Measurements from ENCODE around the gene RXFP4. TPM values are rescaled to one million over a fixed set of nuclear protein-coding genes. Genes with fewer than 3 reads are reported as not detected.

Gene RXFP4
- total RNA-seq, 6 experiments from 2014 or later, result not detected

- peak; percentile 35 for DNase-seq
- peaks cover 49% of the 10 kb centered on the region for H3K4me1 Mint-ChIP-seq (ENCODE audit: low read depth)
- peak overlapping the region; percentile 91 for H3K27ac Mint-ChIP-seq
- H3K27me3 Mint-ChIP-seq (ENCODE audit: insufficient read depth), result peaks cover 7% of the 10 kb centered on the region
- no peak; the same call in 1 of the 2 replicates for TF ChIP-seq CTCF (IDR thresholded peaks at IDR 0.05)
- peaks cover 45% of the 10 kb centered on the region for H3K36me3 Mint-ChIP-seq (ENCODE audit: low read depth)
- H3K9me3 Mint-ChIP-seq, result no peaks in the 10 kb centered on the region; the same call in 1 of the 2 replicates
- H3K4me3 Mint-ChIP-seq, result peak overlapping the region; percentile 92
These were observed 30.8 kb upstream of the RXFP4 start for GRCh38 chr1:155910621-155911121.

DNA sequence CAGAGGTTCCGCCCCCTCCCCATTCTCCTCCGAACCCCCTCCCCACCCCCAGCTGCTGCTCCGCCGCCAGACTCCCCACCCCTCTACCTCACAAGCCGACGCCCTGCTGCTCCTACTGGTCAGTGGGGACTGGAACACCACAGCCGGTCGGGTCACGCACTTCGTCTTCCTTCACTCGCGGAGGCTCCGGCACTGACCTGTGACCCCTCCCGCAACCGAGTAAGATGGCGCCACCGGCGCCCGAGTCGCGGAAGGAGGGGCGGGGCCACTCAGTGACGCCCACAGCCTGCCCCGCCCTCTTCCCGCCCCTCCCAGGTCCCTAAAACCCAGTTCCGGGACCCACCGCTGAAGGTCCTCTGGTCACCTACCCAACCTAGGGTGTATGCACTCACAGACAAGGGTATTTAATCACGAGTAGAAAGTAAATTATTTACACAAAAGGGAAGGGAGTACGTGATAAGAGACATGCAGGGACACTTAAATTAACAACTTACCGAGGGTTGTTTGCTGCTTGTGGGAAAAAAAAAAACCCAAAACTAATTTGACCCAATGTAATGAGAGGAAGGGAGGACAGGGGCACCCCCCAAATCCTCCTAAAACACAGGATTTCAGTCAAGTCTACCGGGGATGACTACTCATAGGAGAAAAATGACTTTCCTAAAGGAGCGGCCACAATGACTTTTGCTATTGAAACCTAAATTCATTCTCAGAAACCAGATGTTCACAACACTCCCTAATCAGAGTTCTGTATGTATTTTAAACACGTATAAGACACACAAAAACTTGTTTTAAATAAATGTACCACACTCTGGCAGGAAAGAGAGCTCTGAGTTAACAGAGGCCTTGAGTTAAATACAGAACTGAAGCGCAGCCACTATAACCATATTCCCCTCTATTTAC lies 30.0 kb upstream of the RXFP4 start, which contains the start of gene RIT1:
TSS of gene RIT1 (minus strand) at position 194 of the 900 bp plus-strand sequence. CDS start 588 bp downstream, outside the sequence.
- TF ChIP-seq CTCF (IDR thresholded peaks at IDR 0.05), result no peak
- Mint-ChIP-seq H3K27me3 (ENCODE audit: insufficient read depth) (peaks cover 7% of the 10 kb centered on the region), H3K27ac (peak within 1 kb of the TSS; percentile 91), H3K4me1 (ENCODE audit: low read depth) (peaks cover 49% of the 10 kb centered on the region), H3K4me3 (peak within 1 kb of the TSS; percentile 92), H3K36me3 (ENCODE audit: low read depth) (peaks cover 52% of the 10 kb centered on the region), H3K9me3 (no peaks in the 10 kb centered on the region; the same call in 1 of the 2 replicates)
- DNase-seq, result peak; percentile 71

DNA sequence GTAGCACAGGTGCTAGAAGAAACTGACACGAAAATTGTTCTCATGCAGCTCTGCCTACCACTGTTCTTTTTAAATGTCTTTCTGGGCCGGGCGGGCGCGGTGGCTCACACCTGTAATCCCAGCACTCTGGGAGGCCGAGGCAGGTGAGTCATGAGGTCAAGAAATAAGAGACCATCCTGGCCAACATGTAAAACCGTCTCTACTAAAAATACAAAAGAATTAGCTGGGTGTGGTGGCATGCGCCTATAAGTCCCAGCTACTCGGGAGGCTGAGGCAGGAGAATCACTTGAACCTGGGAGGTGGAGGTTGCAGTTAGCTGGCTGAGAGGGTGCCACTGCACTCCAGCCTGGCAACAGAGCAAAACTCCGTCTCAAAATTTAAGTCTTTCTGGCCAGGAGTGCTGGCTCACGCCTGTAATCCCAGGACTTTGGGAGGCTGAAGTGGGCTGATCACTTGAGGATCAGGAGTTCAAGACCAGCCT lies 29.3 kb upstream of the RXFP4 start:
- H3K27ac Mint-ChIP-seq, result peak overlapping the region; percentile 91
- no peak for TF ChIP-seq CTCF (IDR thresholded peaks at IDR 0.05)
- H3K4me3 Mint-ChIP-seq, result peak overlapping the region; percentile 92
- no peak for DNase-seq
- H3K36me3 Mint-ChIP-seq (ENCODE audit: low read depth), result peaks cover 59% of the 10 kb centered on the region
- peaks cover 7% of the 10 kb centered on the region for H3K27me3 Mint-ChIP-seq (ENCODE audit: insufficient read depth)
- H3K4me1 Mint-ChIP-seq (ENCODE audit: low read depth), result peaks cover 49% of the 10 kb centered on the region
- H3K9me3 Mint-ChIP-seq, result no peaks in the 10 kb centered on the region; the same call in 1 of the 2 replicates

DNA sequence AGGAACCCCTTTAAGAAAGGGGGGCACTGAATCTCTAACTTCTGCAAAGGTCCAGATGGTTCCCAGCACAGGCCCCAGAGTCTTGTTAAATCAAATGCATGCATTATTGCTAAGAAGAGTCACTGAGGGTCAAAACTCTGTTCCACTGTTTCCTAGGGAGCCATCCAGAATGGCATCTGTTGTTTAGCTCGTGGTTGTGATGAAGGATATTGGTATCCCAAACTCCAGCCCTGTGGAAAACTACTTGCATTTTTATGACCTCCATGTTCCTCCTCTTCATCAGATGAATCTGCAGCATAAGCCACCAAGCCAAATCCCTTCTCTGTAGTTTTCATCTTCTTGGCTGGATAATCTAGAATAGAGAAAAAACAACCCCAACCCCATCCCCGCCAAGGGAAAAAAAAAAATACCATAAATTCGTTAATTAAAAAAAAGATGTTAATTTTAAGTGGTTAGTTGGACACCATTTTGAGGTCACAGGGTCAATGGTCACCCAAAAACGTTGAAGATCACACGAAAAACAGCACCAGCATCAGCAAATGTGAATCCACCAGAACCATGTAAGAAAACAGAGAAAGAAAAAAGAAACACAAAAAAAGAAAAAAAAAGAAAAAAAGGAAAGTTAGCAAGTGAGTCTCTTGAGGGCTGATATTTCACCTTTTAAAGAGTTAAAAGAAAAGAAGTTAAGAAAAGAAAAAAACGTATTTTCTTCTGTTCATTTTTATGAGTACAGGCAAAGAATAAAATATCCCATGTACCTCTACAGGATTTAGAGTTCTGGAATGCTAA lies 27.3 kb upstream of the RXFP4 start:
- H3K4me3 Mint-ChIP-seq, result peak overlapping the region; percentile 10
- peak; percentile 71 for DNase-seq
- peaks cover 49% of the 10 kb centered on the region for H3K4me1 Mint-ChIP-seq (ENCODE audit: low read depth)
- peaks cover 68% of the 10 kb centered on the region for H3K36me3 Mint-ChIP-seq (ENCODE audit: low read depth)
- no peak for TF ChIP-seq CTCF (IDR thresholded peaks at IDR 0.05)
- peaks cover 7% of the 10 kb centered on the region for H3K27me3 Mint-ChIP-seq (ENCODE audit: insufficient read depth)
- H3K27ac Mint-ChIP-seq, result peak overlapping the region; percentile 88
- H3K9me3 Mint-ChIP-seq, result no peaks in the 10 kb centered on the region; the same call in 1 of the 2 replicates

DNA sequence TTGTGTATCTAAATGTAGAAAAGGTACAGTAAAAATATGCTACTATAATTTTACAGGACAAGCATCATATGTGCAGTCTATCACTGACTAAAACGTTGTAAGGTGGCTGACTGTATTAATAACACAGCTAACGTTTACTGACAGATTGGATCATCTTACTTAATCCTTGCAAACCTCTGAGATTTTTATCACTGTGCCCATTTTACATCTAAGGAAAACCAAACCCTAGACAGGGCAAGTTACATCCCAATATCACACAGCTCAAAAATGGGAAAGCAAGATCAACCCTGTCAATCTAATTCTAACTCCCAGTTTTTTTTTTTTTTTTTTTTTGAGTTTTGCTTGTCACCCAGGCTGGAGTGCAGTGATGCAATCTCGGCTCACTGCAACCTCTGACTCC lies 22.8 kb upstream of the RXFP4 start:
- H3K36me3 Mint-ChIP-seq (ENCODE audit: low read depth), result peaks cover 61% of the 10 kb centered on the region
- H3K27ac Mint-ChIP-seq, result no peak overlapping the region
- H3K4me3 Mint-ChIP-seq, result no peak overlapping the region
- peaks cover 15% of the 10 kb centered on the region for H3K4me1 Mint-ChIP-seq (ENCODE audit: low read depth)
- no peaks in the 10 kb centered on the region; the same call in 1 of the 2 replicates for H3K9me3 Mint-ChIP-seq
- no peak for TF ChIP-seq CTCF (IDR thresholded peaks at IDR 0.05)
- no peak for DNase-seq
- H3K27me3 Mint-ChIP-seq (ENCODE audit: insufficient read depth), result no peaks in the 10 kb centered on the region

Data from HFFc6 (cell line).